H1 (cell line): Measurements from ENCODE around the gene XIAP. TPM values are rescaled to one million over a fixed set of nuclear protein-coding genes. Genes with fewer than 3 reads are reported as not detected.

Experiments
- BCL11A ChIP-seq, 2 experiments: IDR thresholded peaks; one replicate each; pipeline ENCODE4 v1.6.1; 2011; ENCODE audit warnings: low read depth in 2 of 2, low read length in 2 of 2, mild to moderate bottlenecking in 2 of 2
- CHD1 ChIP-seq: IDR thresholded peaks from 2 replicates; pipeline ENCODE4 v1.6.1; 2012; ENCODE audit warnings: low read depth, low read length, improper control_type of control experiment
- FOSL1 ChIP-seq: IDR thresholded peaks from 2 replicates; pipeline ENCODE4 v1.6.1; 2011; ENCODE audit warnings: mild to moderate bottlenecking, low read depth, low read length, moderate library complexity; ENCODE audit not compliant: insufficient read depth
- GABPA ChIP-seq: IDR thresholded peaks from 2 replicates; pipeline ENCODE4 v1.6.1; 2011; ENCODE audit warnings: mild to moderate bottlenecking, low read length, moderate library complexity, borderline replicate concordance; ENCODE audit not compliant: insufficient read depth
- GTF2F1 ChIP-seq: IDR thresholded peaks from 2 replicates; pipeline ENCODE4 v1.6.1; 2012; ENCODE audit warnings: low read depth, low read length, improper control_type of control experiment, borderline replicate concordance
- KDM5A ChIP-seq: fragments of 200-600 bp; IDR thresholded peaks from 2 replicates; pipeline ENCODE4 v1.7.1; 2012; ENCODE audit warnings: mild to moderate bottlenecking, low read length, inconsistent platforms, mixed read lengths
- POLR2A ChIP-seq, 2 experiments: IDR thresholded peaks; 1 replicate in 1 of 2; 2 replicates in 1 of 2; pipeline ENCODE4 v1.6.1; 2011; ENCODE audit warnings: low read depth in 2 of 2, low read length in 2 of 2, mild to moderate bottlenecking in 2 of 2; ENCODE audit errors: control extremely low read depth in 1 of 2
- RNF2 ChIP-seq: fragments of 200-900, 300-1000 bp; sonication (generic); IDR thresholded peaks from 2 replicates; pipeline ENCODE4 v1.7.1; 2016; ENCODE audit warnings: borderline replicate concordance, low read depth, mild to moderate bottlenecking, antibody characterized with exemption, low read length; ENCODE audit not compliant: poor library complexity, severe bottlenecking; ENCODE audit errors: missing control alignments
- SIX5 ChIP-seq: IDR thresholded peaks from 2 replicates; pipeline ENCODE4 v1.6.1; 2011; ENCODE audit warnings: mild to moderate bottlenecking, low read depth, low read length
- TBP ChIP-seq: IDR thresholded peaks from 2 replicates; pipeline ENCODE4 v1.6.1; 2011; ENCODE audit warnings: low read depth, low read length, improper control_type of control experiment
- polyA plus RNA-seq, 7 experiments: library from polyadenylated mRNA; depleted of rRNA in 3 of 7; stranded (reverse) in 5 of 7; unstranded in 2 of 7; fragments of >200 nt in 5 of 7; fragments of 200-250 nt in 2 of 7; gene quantifications; 1 replicate in 5 of 7; 2 replicates in 1 of 7; 4 replicates in 1 of 7; pipeline versions ENCODE4 v1.2.1 to v1.2.3, GENCODE V29; 2011 to 2013; ENCODE audit warnings: missing spikeins in 2 of 7, mixed read lengths in 2 of 7
- total RNA-seq: library from RNA; stranded (reverse); fragmentation: NEBNext Ultra II Directional; extraction: Animal tissue kit (Norgen Biotek cat#: 25700); gene quantifications from 2 replicates; pipeline ENCODE4 v1.2.1, GENCODE V29; 2021
- TF ChIP-seq, protein P1 (sequence below): IDR thresholded peaks from 2 replicates; pipeline ENCODE4 v1.6.1; 2012; ENCODE audit warnings: inconsistent platforms

XIAP gene
- total and polyA plus RNA-seq, 2 of the 8 experiments (the other 6 are each of a cell fraction or from before 2014, with no cell fraction given) = 5.9 to 44.7 TPM

GRCh38 chrX:123962006-123962467, 102.2 kb downstream of the XIAP start (continued):
- no peak for TF ChIP-seq FOSL1
- no peak for TF ChIP-seq SIX5
- TF ChIP-seq KDM5A = no peak
- TF ChIP-seq GABPA = no peak
- peak in 1 of 2 experiments; percentile 71; a peak in 1 of 3 replicates for TF ChIP-seq POLR2A (IDR thresholded peaks at IDR 0.05; ENCODE audit: control extremely low read depth in 1 of 2, low read depth in 2 of 2, low read length in 2 of 2)
- TF ChIP-seq RNF2 = no peak
- TF ChIP-seq GTF2F1 = no peak
- TF ChIP-seq CHD1 = no peak
- TF ChIP-seq BCL11A (IDR thresholded peaks at IDR 0.05; ENCODE audit: low read depth in 2 of 2, low read length in 2 of 2) = no peak
- TF ChIP-seq, protein P1, sequence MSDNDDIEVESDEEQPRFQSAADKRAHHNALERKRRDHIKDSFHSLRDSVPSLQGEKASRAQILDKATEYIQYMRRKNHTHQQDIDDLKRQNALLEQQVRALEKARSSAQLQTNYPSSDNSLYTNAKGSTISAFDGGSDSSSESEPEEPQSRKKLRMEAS = no peak
- TF ChIP-seq TBP = no peak
- TF ChIP-seq, all 59 proteins: peak for 3
